ENCODE results near the gene RAB9A. TPM values are rescaled to one million over a fixed set of nuclear protein-coding genes. Genes with fewer than 3 reads are reported as not detected.

RAB9A gene
- total RNA-seq, 4 donors from 2014 or later: 20.8 to 33.1 (median 25.4) TPM

GRCh38 chrX:13756381-13756780 is 67.5 kb downstream of the RAB9A start:
- TF ChIP-seq POLR2A (IDR thresholded peaks at IDR 0.05; ENCODE audit: low read depth) (no peak), EP300 (IDR thresholded peaks at IDR 0.05) (no peak), POLR2AphosphoS5 (IDR thresholded peaks at IDR 0.05) (no peak), CTCF (IDR thresholded peaks at IDR 0.05) (no peak)
- H3K9me3 ChIP-seq: no peaks in the 10 kb centered on the region
- H3K4me1 ChIP-seq: peaks cover 0 to 12% (median 2%) of the 10 kb centered on the region in 4 donors
- H3K4me3 ChIP-seq: no peak overlapping the region
- peaks cover 0 to 59% (median 39%) of the 10 kb centered on the region in 4 donors for H3K36me3 ChIP-seq
- DNase-seq (ENCODE audit: extremely low spot score): no peak
- intact Hi-C loops (cut with DNase I): no loop called here
- 94% methylated on average over 4 of the region's 4 CpGs for WGBS
- no peaks in the 10 kb centered on the region for H3K27me3 ChIP-seq
- no peak overlapping the region for H3K27ac ChIP-seq (replicated peaks in 1 of 4)

- intact Hi-C loops (cut with DNase I): no loop called here
- no peaks in the 10 kb centered on the region for H3K27me3 ChIP-seq
- no peak overlapping the region for H3K4me3 ChIP-seq
- no peak overlapping the region for H3K27ac ChIP-seq (replicated peaks in 1 of 4)
- DNase-seq (ENCODE audit: extremely low spot score): no peak
- 81% methylated on average over 8 of the region's 8 CpGs for WGBS
- H3K9me3 ChIP-seq: no peaks in the 10 kb centered on the region
- peaks cover 3 to 23% (median 6%) of the 10 kb centered on the region in 4 donors for H3K4me1 ChIP-seq
- H3K36me3 ChIP-seq: peaks cover 0 to 62% (median 46%) of the 10 kb centered on the region in 4 donors
- no peak for TF ChIP-seq POLR2A (IDR thresholded peaks at IDR 0.05; ENCODE audit: low read depth)
These were observed 70.3 kb downstream of the RAB9A start for GRCh38 chrX:13759152-13759718.

Other genes starting within 250 kb of the RAB9A start
- under 1 TPM in 2 of 4 donors, not detected in 2; 0.17 to 0.19 TPM for gene EGFL6, start 119.5 kb upstream of the RAB9A start, total RNA-seq
- gene TCEANC, start 36.0 kb upstream of the RAB9A start, total RNA-seq: 1 to 10 TPM; 3.5 to 7.1 (median 4.0) TPM
- gene TRAPPC2, start 45.5 kb downstream of the RAB9A start, total RNA-seq: 10 to 100 TPM; 13.1 to 20.4 (median 15.2) TPM
- 10 to 100 TPM; 12.6 to 17.2 (median 14.8) TPM for gene OFD1, start 45.6 kb downstream of the RAB9A start, total RNA-seq
- 10 to 100 TPM; 33.2 to 57.2 (median 45.2) TPM for gene GPM6B, start 128.0 kb downstream of the RAB9A start, total RNA-seq